WTC11 (cell line): ENCODE data around the gene MR1. TPM values are rescaled to one million over a fixed set of nuclear protein-coding genes. Genes with fewer than 3 reads are reported as not detected.

ENCODE experiments used
- ATAC-seq: fragments of 200-7000 bp; cut with Tn5 transposase; 2 replicates; pipeline ENCODE4 v1.10.0; 2021; ENCODE audit warnings: mild to moderate bottlenecking, moderate library complexity
- CTCF ChIA-PET: fragments of 300-600 bp; sonication (Branson Sonifier 250); formaldehyde crosslinking; loops from one replicate; lab custom pipeline; 2021; ENCODE audit warnings: antibody characterized with exemption; lab: Charles Lee
- POLR2A ChIA-PET: fragments of 350-600 bp; sonication (Branson Sonifier 250); formaldehyde crosslinking; loops from one replicate; lab custom pipeline; 2021; ENCODE audit warnings: antibody characterized with exemption; lab: Charles Lee
- DNase-seq: peaks from one replicate; pipeline ENCODE4 v3.0.0; 2021; ENCODE audit warnings: low spot score
- H3K27ac Mint-ChIP-seq: 2 replicates; pipeline ENCODE4 v1.8.0; 2021; ENCODE audit warnings: mixed read lengths
- H3K27me3 Mint-ChIP-seq: 2 replicates; pipeline ENCODE4 v1.8.0; 2021; ENCODE audit warnings: low read depth, mild to moderate bottlenecking, moderate library complexity, mixed read lengths
- H3K36me3 Mint-ChIP-seq: 2 replicates; pipeline ENCODE4 v1.8.0; 2021; ENCODE audit warnings: mixed read lengths
- H3K4me1 Mint-ChIP-seq: 2 replicates; pipeline ENCODE4 v1.8.0; 2022; ENCODE audit warnings: mixed read lengths
- H3K4me3 Mint-ChIP-seq: 2 replicates; pipeline ENCODE4 v1.8.0; 2021; ENCODE audit warnings: mild to moderate bottlenecking, moderate library complexity, mixed read lengths
- H3K9me3 Mint-ChIP-seq: 2 replicates; pipeline ENCODE4 v1.8.0; 2021; ENCODE audit warnings: mixed read lengths
- ATF1 ChIP-seq: sonication (generic); formaldehyde crosslinking; IDR thresholded peaks from 2 replicates; pipeline ENCODE4 v1.8.1; 2023; ENCODE audit warnings: mild to moderate bottlenecking, moderate library complexity, missing genetic modification reagents
- CBFB ChIP-seq: sonication (generic); formaldehyde crosslinking; IDR thresholded peaks from 2 replicates; pipeline ENCODE4 v1.8.1; 2022; ENCODE audit warnings: mild to moderate bottlenecking, low read depth, missing genetic modification reagents
- ETV6 ChIP-seq: sonication (generic); formaldehyde crosslinking; IDR thresholded peaks from 2 replicates; pipeline ENCODE4 v1.8.1; 2022; ENCODE audit warnings: mild to moderate bottlenecking, missing genetic modification reagents
- GABPB1 ChIP-seq: sonication (generic); formaldehyde crosslinking; IDR thresholded peaks from 2 replicates; pipeline ENCODE4 v1.8.1; 2023; ENCODE audit warnings: mild to moderate bottlenecking, missing genetic modification reagents
- GRHL2 ChIP-seq: fragments of 250-450 bp; sonication (Bioruptor Pico); IDR thresholded peaks from 2 replicates; pipeline ENCODE4 v1.8.0; 2022; ENCODE audit warnings: mild to moderate bottlenecking, moderate library complexity; ENCODE audit not compliant: insufficient replicate concordance, severe bottlenecking
- IRF2 ChIP-seq: sonication (generic); formaldehyde crosslinking; IDR thresholded peaks from 2 replicates; pipeline ENCODE4 v1.8.0; 2022; ENCODE audit warnings: low read depth, missing genetic modification reagents, borderline replicate concordance
- MYBL2 ChIP-seq: sonication (generic); formaldehyde crosslinking; IDR thresholded peaks from 2 replicates; pipeline ENCODE4 v1.8.1; 2023; ENCODE audit warnings: mild to moderate bottlenecking, moderate library complexity, missing genetic modification reagents
- NR1H2 ChIP-seq: sonication (generic); formaldehyde crosslinking; IDR thresholded peaks from 2 replicates; pipeline ENCODE4 v1.9.0; 2021; ENCODE audit warnings: mild to moderate bottlenecking, moderate library complexity, missing genetic modification reagents
- NR2C2 ChIP-seq: sonication (generic); formaldehyde crosslinking; IDR thresholded peaks from 2 replicates; pipeline ENCODE4 v1.8.0; 2022; ENCODE audit warnings: mild to moderate bottlenecking, missing genetic modification reagents
- SMAD4 ChIP-seq: sonication (generic); formaldehyde crosslinking; IDR thresholded peaks from 2 replicates; pipeline ENCODE4 v1.8.0; 2022; ENCODE audit warnings: mild to moderate bottlenecking, missing genetic modification reagents
- ZNF121 ChIP-seq: sonication (generic); formaldehyde crosslinking; IDR thresholded peaks from 2 replicates; pipeline ENCODE4 v1.8.0; 2023; ENCODE audit warnings: missing genetic modification reagents
- ZNF138 ChIP-seq: sonication (generic); formaldehyde crosslinking; conservative IDR thresholded peaks from 2 replicates; pipeline ENCODE4 v1.8.1; 2022; ENCODE audit warnings: mild to moderate bottlenecking, moderate library complexity, missing genetic modification reagents
- total RNA-seq: library from RNA; stranded (reverse); gene quantifications from 3 replicates; pipeline ENCODE4 v1.2.3, GENCODE V29; 2021
- TF ChIP-seq, protein P1 (sequence below): sonication (generic); formaldehyde crosslinking; IDR thresholded peaks from 2 replicates; pipeline ENCODE4 v1.8.1; 2022; ENCODE audit warnings: low read depth, mild to moderate bottlenecking, moderate library complexity, missing genetic modification reagents, borderline replicate concordance
- TF ChIP-seq, protein P2 (sequence below): sonication (generic); formaldehyde crosslinking; IDR thresholded peaks from 2 replicates; pipeline ENCODE4 v1.8.0; 2022; ENCODE audit warnings: mild to moderate bottlenecking, missing genetic modification reagents
- TF ChIP-seq, protein P3 (sequence below): sonication (generic); formaldehyde crosslinking; IDR thresholded peaks from 2 replicates; pipeline ENCODE4 v1.8.0; 2023; ENCODE audit warnings: missing genetic modification reagents, mild to moderate bottlenecking, borderline replicate concordance
- TF ChIP-seq, protein P4 (sequence below): sonication (generic); formaldehyde crosslinking; IDR thresholded peaks from 2 replicates; pipeline ENCODE4 v1.8.1; 2023; ENCODE audit warnings: mild to moderate bottlenecking, moderate library complexity, missing genetic modification reagents
- TF ChIP-seq, protein P5 (sequence below): sonication (generic); formaldehyde crosslinking; IDR thresholded peaks from 2 replicates; pipeline ENCODE4 v1.8.1; 2022; ENCODE audit warnings: mild to moderate bottlenecking, missing genetic modification reagents, moderate library complexity, borderline replicate concordance
- TF ChIP-seq, protein P6 (sequence below): sonication (generic); formaldehyde crosslinking; IDR thresholded peaks from 2 replicates; pipeline ENCODE4 v1.8.1; 2022; ENCODE audit warnings: mild to moderate bottlenecking, moderate library complexity, missing genetic modification reagents
- TF ChIP-seq, protein P7 (sequence below): sonication (generic); formaldehyde crosslinking; IDR thresholded peaks from 2 replicates; pipeline ENCODE4 v1.8.0; 2022; ENCODE audit warnings: mild to moderate bottlenecking, missing genetic modification reagents

MR1 gene
- total RNA-seq, 1 experiment from 2014 or later, result 0.28 TPM

DNA sequence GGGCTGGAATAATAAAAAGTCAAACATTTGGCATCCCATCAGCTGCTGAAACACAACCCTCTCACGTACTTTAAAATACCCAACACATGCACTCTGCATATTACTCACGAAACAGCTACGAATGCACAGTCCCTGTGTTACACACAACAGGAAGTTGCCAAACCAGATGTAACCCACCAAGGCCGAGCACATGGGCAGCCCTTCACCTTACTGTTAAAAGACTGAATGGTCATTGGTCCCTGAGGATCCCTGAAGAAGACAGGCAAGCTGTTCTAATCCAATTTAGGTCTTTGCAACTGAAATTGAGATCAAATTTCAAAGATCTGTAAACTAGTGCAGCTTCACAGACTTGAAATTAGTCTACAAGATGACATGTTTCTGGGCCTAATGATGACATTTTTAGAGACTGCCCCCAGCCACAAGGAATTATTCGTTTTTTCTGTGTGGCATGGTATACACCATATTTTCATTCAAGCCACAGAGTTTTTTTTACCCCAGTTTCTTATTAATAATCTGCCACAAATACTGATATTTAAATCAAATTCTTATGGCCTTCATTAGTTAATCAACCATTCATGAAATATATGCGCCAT lies 29.1 kb downstream of the MR1 start:
- DNase-seq (no peak), ATAC-seq (no peak)
- no peak for TF ChIP-seq GRHL2 (CRISPR knock-in tag)
- TF ChIP-seq, protein P1, sequence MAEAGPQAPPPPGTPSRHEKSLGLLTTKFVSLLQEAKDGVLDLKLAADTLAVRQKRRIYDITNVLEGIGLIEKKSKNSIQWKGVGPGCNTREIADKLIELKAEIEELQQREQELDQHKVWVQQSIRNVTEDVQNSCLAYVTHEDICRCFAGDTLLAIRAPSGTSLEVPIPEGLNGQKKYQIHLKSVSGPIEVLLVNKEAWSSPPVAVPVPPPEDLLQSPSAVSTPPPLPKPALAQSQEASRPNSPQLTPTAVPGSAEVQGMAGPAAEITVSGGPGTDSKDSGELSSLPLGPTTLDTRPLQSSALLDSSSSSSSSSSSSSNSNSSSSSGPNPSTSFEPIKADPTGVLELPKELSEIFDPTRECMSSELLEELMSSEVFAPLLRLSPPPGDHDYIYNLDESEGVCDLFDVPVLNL, result no peak
- TF ChIP-seq ETV6, result no peak
- TF ChIP-seq, protein P2, sequence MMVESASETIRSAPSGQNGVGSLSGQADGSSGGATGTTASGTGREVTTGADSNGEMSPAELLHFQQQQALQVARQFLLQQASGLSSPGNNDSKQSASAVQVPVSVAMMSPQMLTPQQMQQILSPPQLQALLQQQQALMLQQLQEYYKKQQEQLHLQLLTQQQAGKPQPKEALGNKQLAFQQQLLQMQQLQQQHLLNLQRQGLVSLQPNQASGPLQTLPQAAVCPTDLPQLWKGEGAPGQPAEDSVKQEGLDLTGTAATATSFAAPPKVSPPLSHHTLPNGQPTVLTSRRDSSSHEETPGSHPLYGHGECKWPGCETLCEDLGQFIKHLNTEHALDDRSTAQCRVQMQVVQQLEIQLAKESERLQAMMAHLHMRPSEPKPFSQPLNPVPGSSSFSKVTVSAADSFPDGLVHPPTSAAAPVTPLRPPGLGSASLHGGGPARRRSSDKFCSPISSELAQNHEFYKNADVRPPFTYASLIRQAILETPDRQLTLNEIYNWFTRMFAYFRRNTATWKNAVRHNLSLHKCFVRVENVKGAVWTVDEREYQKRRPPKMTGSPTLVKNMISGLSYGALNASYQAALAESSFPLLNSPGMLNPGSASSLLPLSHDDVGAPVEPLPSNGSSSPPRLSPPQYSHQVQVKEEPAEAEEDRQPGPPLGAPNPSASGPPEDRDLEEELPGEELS (CRISPR knock-in tag), result no peak
- TF ChIP-seq ZNF138, result no peak
- TF ChIP-seq, protein P3, sequence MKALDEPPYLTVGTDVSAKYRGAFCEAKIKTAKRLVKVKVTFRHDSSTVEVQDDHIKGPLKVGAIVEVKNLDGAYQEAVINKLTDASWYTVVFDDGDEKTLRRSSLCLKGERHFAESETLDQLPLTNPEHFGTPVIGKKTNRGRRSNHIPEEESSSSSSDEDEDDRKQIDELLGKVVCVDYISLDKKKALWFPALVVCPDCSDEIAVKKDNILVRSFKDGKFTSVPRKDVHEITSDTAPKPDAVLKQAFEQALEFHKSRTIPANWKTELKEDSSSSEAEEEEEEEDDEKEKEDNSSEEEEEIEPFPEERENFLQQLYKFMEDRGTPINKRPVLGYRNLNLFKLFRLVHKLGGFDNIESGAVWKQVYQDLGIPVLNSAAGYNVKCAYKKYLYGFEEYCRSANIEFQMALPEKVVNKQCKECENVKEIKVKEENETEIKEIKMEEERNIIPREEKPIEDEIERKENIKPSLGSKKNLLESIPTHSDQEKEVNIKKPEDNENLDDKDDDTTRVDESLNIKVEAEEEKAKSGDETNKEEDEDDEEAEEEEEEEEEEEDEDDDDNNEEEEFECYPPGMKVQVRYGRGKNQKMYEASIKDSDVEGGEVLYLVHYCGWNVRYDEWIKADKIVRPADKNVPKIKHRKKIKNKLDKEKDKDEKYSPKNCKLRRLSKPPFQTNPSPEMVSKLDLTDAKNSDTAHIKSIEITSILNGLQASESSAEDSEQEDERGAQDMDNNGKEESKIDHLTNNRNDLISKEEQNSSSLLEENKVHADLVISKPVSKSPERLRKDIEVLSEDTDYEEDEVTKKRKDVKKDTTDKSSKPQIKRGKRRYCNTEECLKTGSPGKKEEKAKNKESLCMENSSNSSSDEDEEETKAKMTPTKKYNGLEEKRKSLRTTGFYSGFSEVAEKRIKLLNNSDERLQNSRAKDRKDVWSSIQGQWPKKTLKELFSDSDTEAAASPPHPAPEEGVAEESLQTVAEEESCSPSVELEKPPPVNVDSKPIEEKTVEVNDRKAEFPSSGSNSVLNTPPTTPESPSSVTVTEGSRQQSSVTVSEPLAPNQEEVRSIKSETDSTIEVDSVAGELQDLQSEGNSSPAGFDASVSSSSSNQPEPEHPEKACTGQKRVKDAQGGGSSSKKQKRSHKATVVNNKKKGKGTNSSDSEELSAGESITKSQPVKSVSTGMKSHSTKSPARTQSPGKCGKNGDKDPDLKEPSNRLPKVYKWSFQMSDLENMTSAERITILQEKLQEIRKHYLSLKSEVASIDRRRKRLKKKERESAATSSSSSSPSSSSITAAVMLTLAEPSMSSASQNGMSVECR (CRISPR knock-in tag), result no peak
- TF ChIP-seq, protein P4, sequence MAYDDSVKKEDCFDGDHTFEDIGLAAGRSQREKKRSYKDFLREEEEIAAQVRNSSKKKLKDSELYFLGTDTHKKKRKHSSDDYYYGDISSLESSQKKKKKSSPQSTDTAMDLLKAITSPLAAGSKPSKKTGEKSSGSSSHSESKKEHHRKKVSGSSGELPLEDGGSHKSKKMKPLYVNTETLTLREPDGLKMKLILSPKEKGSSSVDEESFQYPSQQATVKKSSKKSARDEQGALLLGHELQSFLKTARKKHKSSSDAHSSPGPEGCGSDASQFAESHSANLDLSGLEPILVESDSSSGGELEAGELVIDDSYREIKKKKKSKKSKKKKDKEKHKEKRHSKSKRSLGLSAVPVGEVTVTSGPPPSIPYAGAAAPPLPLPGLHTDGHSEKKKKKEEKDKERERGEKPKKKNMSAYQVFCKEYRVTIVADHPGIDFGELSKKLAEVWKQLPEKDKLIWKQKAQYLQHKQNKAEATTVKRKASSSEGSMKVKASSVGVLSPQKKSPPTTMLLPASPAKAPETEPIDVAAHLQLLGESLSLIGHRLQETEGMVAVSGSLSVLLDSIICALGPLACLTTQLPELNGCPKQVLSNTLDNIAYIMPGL (CRISPR knock-in tag), result no peak
- no peak for TF ChIP-seq CBFB (CRISPR knock-in tag)
- no peak for TF ChIP-seq ZNF121
- TF ChIP-seq ATF1, result no peak
- no peak for TF ChIP-seq MYBL2
- TF ChIP-seq, protein P5, sequence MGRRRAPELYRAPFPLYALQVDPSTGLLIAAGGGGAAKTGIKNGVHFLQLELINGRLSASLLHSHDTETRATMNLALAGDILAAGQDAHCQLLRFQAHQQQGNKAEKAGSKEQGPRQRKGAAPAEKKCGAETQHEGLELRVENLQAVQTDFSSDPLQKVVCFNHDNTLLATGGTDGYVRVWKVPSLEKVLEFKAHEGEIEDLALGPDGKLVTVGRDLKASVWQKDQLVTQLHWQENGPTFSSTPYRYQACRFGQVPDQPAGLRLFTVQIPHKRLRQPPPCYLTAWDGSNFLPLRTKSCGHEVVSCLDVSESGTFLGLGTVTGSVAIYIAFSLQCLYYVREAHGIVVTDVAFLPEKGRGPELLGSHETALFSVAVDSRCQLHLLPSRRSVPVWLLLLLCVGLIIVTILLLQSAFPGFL (CRISPR knock-in tag), result no peak
- TF ChIP-seq, protein P6, sequence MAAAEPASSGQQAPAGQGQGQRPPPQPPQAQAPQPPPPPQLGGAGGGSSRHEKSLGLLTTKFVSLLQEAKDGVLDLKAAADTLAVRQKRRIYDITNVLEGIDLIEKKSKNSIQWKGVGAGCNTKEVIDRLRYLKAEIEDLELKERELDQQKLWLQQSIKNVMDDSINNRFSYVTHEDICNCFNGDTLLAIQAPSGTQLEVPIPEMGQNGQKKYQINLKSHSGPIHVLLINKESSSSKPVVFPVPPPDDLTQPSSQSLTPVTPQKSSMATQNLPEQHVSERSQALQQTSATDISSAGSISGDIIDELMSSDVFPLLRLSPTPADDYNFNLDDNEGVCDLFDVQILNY, result no peak
- TF ChIP-seq, protein P7, sequence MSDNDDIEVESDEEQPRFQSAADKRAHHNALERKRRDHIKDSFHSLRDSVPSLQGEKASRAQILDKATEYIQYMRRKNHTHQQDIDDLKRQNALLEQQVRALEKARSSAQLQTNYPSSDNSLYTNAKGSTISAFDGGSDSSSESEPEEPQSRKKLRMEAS (CRISPR knock-in tag), result no peak
- no peak for TF ChIP-seq IRF2 (CRISPR knock-in tag)
- TF ChIP-seq NR1H2 (CRISPR knock-in tag), result no peak
- TF ChIP-seq GABPB1, result no peak
- TF ChIP-seq NR2C2, result no peak
- TF ChIP-seq SMAD4, result no peak
- TF ChIP-seq, all 79 proteins: peak for 0
- Mint-ChIP-seq H3K27ac (no peak overlapping the region), H3K4me3 (no peak overlapping the region), H3K36me3 (0 out of 2 replicates have a peak, but pooled peaks cover 4% of the 10 kb centered on the region), H3K27me3 (no peaks in the 10 kb centered on the region), H3K9me3 (peaks cover 12% of the 10 kb centered on the region), H3K4me1 (peaks cover 37% of the 10 kb centered on the region)
- CTCF ChIA-PET, result no interaction called here
- POLR2A ChIA-PET, result no interaction called here
